WTC11 (cell line): Measurements from ENCODE around the gene SNPH. TPM values are rescaled to one million over a fixed set of nuclear protein-coding genes. Genes with fewer than 3 reads are reported as not detected.

Experiments
- ATAC-seq: fragments of 200-7000 bp; cut with Tn5 transposase; 2 replicates; pipeline ENCODE4 v1.10.0; 2021; ENCODE audit warnings: mild to moderate bottlenecking, moderate library complexity
- CTCF ChIA-PET: fragments of 300-600 bp; sonication (Branson Sonifier 250); formaldehyde crosslinking; loops from one replicate; lab custom pipeline; 2021; ENCODE audit warnings: antibody characterized with exemption; lab: Charles Lee
- POLR2A ChIA-PET: fragments of 350-600 bp; sonication (Branson Sonifier 250); formaldehyde crosslinking; loops from one replicate; lab custom pipeline; 2021; ENCODE audit warnings: antibody characterized with exemption; lab: Charles Lee
- DNase-seq: peaks from one replicate; pipeline ENCODE4 v3.0.0; 2021; ENCODE audit warnings: low spot score
- H3K27ac Mint-ChIP-seq: 2 replicates; pipeline ENCODE4 v1.8.0; 2021; ENCODE audit warnings: mixed read lengths
- H3K27me3 Mint-ChIP-seq: 2 replicates; pipeline ENCODE4 v1.8.0; 2021; ENCODE audit warnings: low read depth, mild to moderate bottlenecking, moderate library complexity, mixed read lengths
- H3K36me3 Mint-ChIP-seq: 2 replicates; pipeline ENCODE4 v1.8.0; 2021; ENCODE audit warnings: mixed read lengths
- H3K4me1 Mint-ChIP-seq: 2 replicates; pipeline ENCODE4 v1.8.0; 2022; ENCODE audit warnings: mixed read lengths
- H3K4me3 Mint-ChIP-seq: 2 replicates; pipeline ENCODE4 v1.8.0; 2021; ENCODE audit warnings: mild to moderate bottlenecking, moderate library complexity, mixed read lengths
- H3K9me3 Mint-ChIP-seq: 2 replicates; pipeline ENCODE4 v1.8.0; 2021; ENCODE audit warnings: mixed read lengths
- AFF4 ChIP-seq: sonication (generic); formaldehyde crosslinking; IDR thresholded peaks from 2 replicates; pipeline ENCODE4 v1.8.1; 2023; ENCODE audit warnings: mild to moderate bottlenecking, missing genetic modification reagents, borderline replicate concordance
- ARID4B ChIP-seq: sonication (generic); formaldehyde crosslinking; IDR thresholded peaks from 2 replicates; pipeline ENCODE4 v1.8.0; 2023; ENCODE audit warnings: missing genetic modification reagents, mild to moderate bottlenecking, borderline replicate concordance
- ATF2 ChIP-seq: sonication (generic); formaldehyde crosslinking; IDR thresholded peaks from 2 replicates; pipeline ENCODE4 v1.8.1; 2022; ENCODE audit warnings: low read depth, missing genetic modification reagents, borderline replicate concordance
- ATF3 ChIP-seq: sonication (generic); formaldehyde crosslinking; conservative IDR thresholded peaks from 2 replicates; pipeline ENCODE4 v1.8.1; 2022; ENCODE audit warnings: mild to moderate bottlenecking, missing genetic modification reagents
- CREB1 ChIP-seq: sonication (generic); formaldehyde crosslinking; IDR thresholded peaks from 2 replicates; pipeline ENCODE4 v1.8.0; 2023; ENCODE audit warnings: mild to moderate bottlenecking, missing genetic modification reagents
- CREM ChIP-seq: sonication (generic); formaldehyde crosslinking; IDR thresholded peaks from 2 replicates; pipeline ENCODE4 v1.8.1; 2022; ENCODE audit warnings: mild to moderate bottlenecking, missing genetic modification reagents, moderate library complexity
- MXD4 ChIP-seq: fragments of 250-450 bp; sonication (Bioruptor Pico); IDR thresholded peaks from 2 replicates; pipeline ENCODE4 v1.8.0; 2021; ENCODE audit warnings: mild to moderate bottlenecking, moderate library complexity, borderline replicate concordance
- NFATC4 ChIP-seq: fragments of 250-450 bp; sonication (Bioruptor Pico); IDR thresholded peaks from 2 replicates; pipeline ENCODE4 v1.9.0; 2021; ENCODE audit warnings: mild to moderate bottlenecking
- PRDM15 ChIP-seq: sonication (generic); formaldehyde crosslinking; IDR thresholded peaks from 2 replicates; pipeline ENCODE4 v1.8.0; 2022; ENCODE audit warnings: missing genetic modification reagents
- RORB ChIP-seq: fragments of 250-450 bp; sonication (Bioruptor Pico); IDR thresholded peaks from 2 replicates; pipeline ENCODE4 v1.9.0; 2021; ENCODE audit warnings: mild to moderate bottlenecking
- ZBTB21 ChIP-seq: sonication (generic); formaldehyde crosslinking; IDR thresholded peaks from 2 replicates; pipeline ENCODE4 v1.8.1; 2023; ENCODE audit warnings: mild to moderate bottlenecking, missing genetic modification reagents, borderline replicate concordance
- ZNF416 ChIP-seq: fragments of 250-450 bp; sonication (Bioruptor Pico); IDR thresholded peaks from 2 replicates; pipeline ENCODE4 v1.9.0; 2021; ENCODE audit warnings: mild to moderate bottlenecking, inconsistent platforms
- total RNA-seq: library from RNA; stranded (reverse); gene quantifications from 3 replicates; pipeline ENCODE4 v1.2.3, GENCODE V29; 2021
- TF ChIP-seq, protein P1 (sequence below): sonication (generic); formaldehyde crosslinking; IDR thresholded peaks from 2 replicates; pipeline ENCODE4 v1.8.1; 2022; ENCODE audit warnings: missing genetic modification reagents, borderline replicate concordance

Gene SNPH
- total RNA-seq, 1 experiment from 2014 or later, result 3.5 TPM

- TF ChIP-seq, protein P1, sequence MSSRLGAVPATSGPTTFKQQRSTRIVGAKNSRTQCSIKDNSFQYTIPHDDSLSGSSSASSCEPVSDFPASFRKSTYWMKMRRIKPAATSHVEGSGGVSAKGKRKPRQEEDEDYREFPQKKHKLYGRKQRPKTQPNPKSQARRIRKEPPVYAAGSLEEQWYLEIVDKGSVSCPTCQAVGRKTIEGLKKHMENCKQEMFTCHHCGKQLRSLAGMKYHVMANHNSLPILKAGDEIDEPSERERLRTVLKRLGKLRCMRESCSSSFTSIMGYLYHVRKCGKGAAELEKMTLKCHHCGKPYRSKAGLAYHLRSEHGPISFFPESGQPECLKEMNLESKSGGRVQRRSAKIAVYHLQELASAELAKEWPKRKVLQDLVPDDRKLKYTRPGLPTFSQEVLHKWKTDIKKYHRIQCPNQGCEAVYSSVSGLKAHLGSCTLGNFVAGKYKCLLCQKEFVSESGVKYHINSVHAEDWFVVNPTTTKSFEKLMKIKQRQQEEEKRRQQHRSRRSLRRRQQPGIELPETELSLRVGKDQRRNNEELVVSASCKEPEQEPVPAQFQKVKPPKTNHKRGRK, result no peak
- no peak for TF ChIP-seq AFF4 (CRISPR knock-in tag)
- no peak for TF ChIP-seq RORB
- no peak for TF ChIP-seq CREM (CRISPR knock-in tag)
- no peak for TF ChIP-seq MXD4 (CRISPR knock-in tag)
- TF ChIP-seq PRDM15 (CRISPR knock-in tag), result no peak
- no peak for TF ChIP-seq ATF3
These were observed 11.6 kb downstream of the SNPH start (continued) for GRCh38 chr20:1277529-1278322.

DNA sequence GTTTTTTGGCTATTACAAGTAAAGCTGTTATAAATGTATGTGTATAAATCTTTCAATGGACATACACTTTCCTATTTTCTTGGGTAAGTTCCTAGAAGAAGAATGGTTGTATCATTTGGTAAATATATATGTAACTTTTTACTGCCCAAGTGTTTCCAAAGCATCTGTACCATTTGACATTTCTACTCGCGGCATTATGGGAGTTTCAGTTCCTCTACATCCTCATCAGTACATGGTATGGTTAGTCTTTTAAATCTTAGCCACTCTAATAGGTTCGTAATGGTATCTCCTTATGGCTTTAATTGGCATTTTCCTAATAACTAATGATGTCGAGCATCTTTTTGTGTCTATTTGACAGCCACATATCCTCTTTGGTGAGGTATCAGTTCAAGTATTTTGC lies 12.9 kb downstream of the SNPH start:
- H3K27me3 Mint-ChIP-seq, result no peaks in the 10 kb centered on the region
- H3K36me3 Mint-ChIP-seq, result no peaks in the 10 kb centered on the region
- TF ChIP-seq CREB1 (CRISPR knock-in tag), result no peak
- TF ChIP-seq ARID4B (CRISPR knock-in tag), result no peak
- TF ChIP-seq NFATC4 (CRISPR knock-in tag), result no peak
- TF ChIP-seq ZNF416 (CRISPR knock-in tag), result no peak
- TF ChIP-seq ATF2, result no peak
- TF ChIP-seq ZBTB21, result no peak
- ChIA-PET CTCF (no interaction called here), POLR2A (no interaction called here)
- DNase-seq, result no peak
- no peaks in the 10 kb centered on the region for H3K4me1 Mint-ChIP-seq
- H3K4me3 Mint-ChIP-seq, result no peak overlapping the region
- no peak overlapping the region for H3K27ac Mint-ChIP-seq
- H3K9me3 Mint-ChIP-seq, result no peaks in the 10 kb centered on the region
- ATAC-seq, result no peak
